Bronchial epithelial cell (primary cell): Measurements from ENCODE around the gene TTC27. TPM values are rescaled to one million over a fixed set of nuclear protein-coding genes. Genes with fewer than 3 reads are reported as not detected.

ENCODE experiments used
- DNase-seq: peaks from one replicate; pipeline ENCODE4 v3.0.0-alpha.2; 2010; ENCODE audit warnings: low read depth
- FAIRE-seq: peaks from 2 replicates; lab custom pipeline; 2011; peaks lifted over from hg19 to GRCh38; lab: Jason Lieb, UNC
- H3K27me3 ChIP-seq: 2 replicates; pipeline ENCODE4 v1.5.1; 2011; ENCODE audit warnings: low read length; ENCODE audit not compliant: control insufficient read depth, insufficient read depth
- H3K36me3 ChIP-seq: 2 replicates; pipeline ENCODE4 v1.5.1; 2011; ENCODE audit warnings: low read length; ENCODE audit not compliant: control insufficient read depth, insufficient read depth
- H3K4me3 ChIP-seq: 2 replicates; pipeline ENCODE4 v1.5.1; 2011; ENCODE audit warnings: mild to moderate bottlenecking, low read depth, low read length, control low read depth
- total RNA-seq: library from RNA; depleted of rRNA; stranded (reverse); fragments of >200 nt; gene quantifications from 2 replicates; pipeline ENCODE4 v1.2.1, GENCODE V29; 2014
- TF ChIP-seq, protein P1 (sequence below): IDR thresholded peaks from 2 replicates; pipeline ENCODE4 v1.5.1; 2011; ENCODE audit warnings: mild to moderate bottlenecking, moderate library complexity, low read length, control low read depth, inconsistent platforms; ENCODE audit not compliant: insufficient read depth, severe bottlenecking

TTC27 gene
- total RNA-seq, 1 donor from 2014 or later, result 25.3 TPM

- TF ChIP-seq, protein P1, sequence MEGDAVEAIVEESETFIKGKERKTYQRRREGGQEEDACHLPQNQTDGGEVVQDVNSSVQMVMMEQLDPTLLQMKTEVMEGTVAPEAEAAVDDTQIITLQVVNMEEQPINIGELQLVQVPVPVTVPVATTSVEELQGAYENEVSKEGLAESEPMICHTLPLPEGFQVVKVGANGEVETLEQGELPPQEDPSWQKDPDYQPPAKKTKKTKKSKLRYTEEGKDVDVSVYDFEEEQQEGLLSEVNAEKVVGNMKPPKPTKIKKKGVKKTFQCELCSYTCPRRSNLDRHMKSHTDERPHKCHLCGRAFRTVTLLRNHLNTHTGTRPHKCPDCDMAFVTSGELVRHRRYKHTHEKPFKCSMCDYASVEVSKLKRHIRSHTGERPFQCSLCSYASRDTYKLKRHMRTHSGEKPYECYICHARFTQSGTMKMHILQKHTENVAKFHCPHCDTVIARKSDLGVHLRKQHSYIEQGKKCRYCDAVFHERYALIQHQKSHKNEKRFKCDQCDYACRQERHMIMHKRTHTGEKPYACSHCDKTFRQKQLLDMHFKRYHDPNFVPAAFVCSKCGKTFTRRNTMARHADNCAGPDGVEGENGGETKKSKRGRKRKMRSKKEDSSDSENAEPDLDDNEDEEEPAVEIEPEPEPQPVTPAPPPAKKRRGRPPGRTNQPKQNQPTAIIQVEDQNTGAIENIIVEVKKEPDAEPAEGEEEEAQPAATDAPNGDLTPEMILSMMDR, result no peak
- DNase-seq, result no peak
- Histone ChIP-seq H3K4me3 (no peak overlapping the region), H3K36me3 (no peaks in the 10 kb centered on the region), H3K27me3 (no peaks in the 10 kb centered on the region)
- FAIRE-seq, result no peak
These were observed 155.6 kb downstream of the TTC27 start for GRCh38 chr2:32783469-32783868.

DNA sequence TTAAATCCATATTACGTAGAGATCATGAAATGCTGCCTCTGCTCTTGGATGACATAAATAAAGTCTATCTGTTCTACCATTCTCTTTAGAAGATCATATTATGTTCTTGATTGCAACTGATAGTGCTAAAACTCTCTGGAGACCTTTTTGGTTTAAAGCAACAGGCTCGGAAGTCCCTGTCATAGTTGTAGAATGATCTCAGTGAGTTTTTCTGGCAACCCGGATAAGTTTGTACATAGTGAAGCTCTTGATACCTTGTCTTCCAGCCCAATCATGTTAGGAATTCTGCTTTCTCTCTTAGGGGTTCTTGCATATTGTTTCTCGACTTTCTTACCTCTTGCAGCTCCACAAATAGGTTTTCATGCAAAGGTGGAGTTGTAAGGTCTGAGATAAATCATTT is 156.1 kb downstream of the TTC27 start:
- FAIRE-seq, result no peak
- Histone ChIP-seq H3K4me3 (no peak overlapping the region), H3K36me3 (no peaks in the 10 kb centered on the region), H3K27me3 (no peaks in the 10 kb centered on the region)
- TF ChIP-seq, protein P1, result no peak
- no peak for DNase-seq

- FAIRE-seq (no peak), DNase-seq (no peak)
- no peaks in the 10 kb centered on the region for H3K36me3 ChIP-seq
- TF ChIP-seq, protein P1, result no peak
- no peaks in the 10 kb centered on the region for H3K27me3 ChIP-seq
- H3K4me3 ChIP-seq, result no peak overlapping the region
These were observed 159.4 kb downstream of the TTC27 start for GRCh38 chr2:32787207-32787606.

DNA sequence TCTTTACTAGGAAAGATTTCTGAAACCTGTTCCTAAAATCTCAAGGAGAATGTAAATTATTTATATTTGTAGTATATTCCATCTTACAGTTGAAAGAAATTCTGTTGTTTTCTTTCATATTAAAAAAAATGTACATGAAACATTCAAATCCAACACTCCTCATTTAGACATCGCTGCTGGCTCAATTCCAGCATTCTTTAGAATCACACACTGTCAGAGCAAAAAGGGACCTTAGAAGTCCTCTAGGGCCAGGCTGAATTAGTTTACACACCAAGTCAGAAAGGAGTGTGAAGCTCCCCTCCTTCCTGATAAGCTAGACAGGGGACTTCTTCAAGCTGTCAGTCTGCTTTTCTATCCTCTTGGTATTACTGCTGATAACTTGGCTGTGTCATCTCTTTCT is 160.3 kb downstream of the TTC27 start:
- no peak for DNase-seq
- no peak for FAIRE-seq
- TF ChIP-seq, protein P1, result no peak

DNA sequence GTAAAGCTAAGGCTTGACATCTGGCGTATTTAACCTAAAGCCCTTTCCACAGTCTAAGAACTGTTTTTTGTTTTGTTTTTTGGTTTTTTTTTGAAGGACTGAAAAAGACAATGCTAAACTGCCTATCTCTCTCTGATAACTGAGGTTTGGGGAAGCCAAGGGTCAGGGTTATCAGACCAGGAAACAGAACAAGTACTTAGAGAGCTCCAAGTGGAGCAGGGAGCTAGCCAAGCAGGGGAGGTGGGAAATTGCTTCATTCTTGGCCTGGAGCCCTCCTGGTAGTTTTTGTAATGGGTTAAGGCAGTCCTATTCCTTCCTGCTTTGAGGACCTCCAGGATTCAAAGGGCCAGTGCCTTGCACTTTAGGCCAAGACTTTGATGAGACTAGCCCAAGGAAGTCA is 164.6 kb downstream of the TTC27 start:
- TF ChIP-seq, protein P1, result no peak
- FAIRE-seq (no peak), DNase-seq (no peak)
- Histone ChIP-seq H3K36me3 (no peaks in the 10 kb centered on the region), H3K27me3 (no peaks in the 10 kb centered on the region), H3K4me3 (no peak overlapping the region)

More for the DNA sequence above, 160.3 kb downstream of the TTC27 start:
- Histone ChIP-seq H3K27me3 (no peaks in the 10 kb centered on the region), H3K4me3 (no peak overlapping the region), H3K36me3 (no peaks in the 10 kb centered on the region)

- TF ChIP-seq, protein P1, result no peak
- Histone ChIP-seq H3K4me3 (no peak overlapping the region), H3K36me3 (no peaks in the 10 kb centered on the region), H3K27me3 (no peaks in the 10 kb centered on the region)
- DNase-seq (peak; percentile 21), FAIRE-seq (no peak)
These were observed 171.0 kb downstream of the TTC27 start for GRCh38 chr2:32798829-32799228.
